AG09319 (cell line): ENCODE results near the gene CPZ.
"Not testable (repeated sequence)": the region's sequence is repeated elsewhere in the genome, so short reads cannot be mapped to it uniquely, and the experiment has no call there.

Source experiments
- DNase-seq: peaks from one replicate; pipeline ENCODE4 v3.0.0-alpha.2; 2010; ENCODE audit warnings: low read depth; ENCODE audit errors: extremely low read depth
- TF ChIP-seq, protein P1 (sequence below): IDR thresholded peaks from 2 replicates; pipeline ENCODE4 v1.5.1; 2011; ENCODE audit warnings: low read depth, mild to moderate bottlenecking, inconsistent platforms, low read length, moderate library complexity

Gene CPZ

DNA sequence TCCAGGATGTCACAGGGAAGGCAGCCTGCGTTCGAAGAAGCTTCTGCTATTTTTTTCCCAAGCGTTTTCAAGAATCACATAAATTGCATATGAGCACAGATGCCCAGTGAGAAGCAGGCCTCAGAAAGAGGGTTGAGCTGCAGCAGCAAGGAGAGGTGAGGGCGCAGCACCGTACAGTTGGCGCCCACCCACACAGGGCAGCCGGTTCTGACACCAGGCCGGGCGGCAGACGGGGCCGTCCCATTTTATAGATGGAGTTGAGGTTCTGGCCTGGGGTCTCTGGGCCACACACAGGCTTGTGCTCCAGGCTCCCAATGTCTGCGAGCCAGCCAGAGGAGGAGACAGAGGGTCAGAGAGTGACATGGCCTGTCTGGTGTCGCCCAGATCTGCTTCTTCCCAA is 22.8 kb downstream of the CPZ start:
- TF ChIP-seq, protein P1, sequence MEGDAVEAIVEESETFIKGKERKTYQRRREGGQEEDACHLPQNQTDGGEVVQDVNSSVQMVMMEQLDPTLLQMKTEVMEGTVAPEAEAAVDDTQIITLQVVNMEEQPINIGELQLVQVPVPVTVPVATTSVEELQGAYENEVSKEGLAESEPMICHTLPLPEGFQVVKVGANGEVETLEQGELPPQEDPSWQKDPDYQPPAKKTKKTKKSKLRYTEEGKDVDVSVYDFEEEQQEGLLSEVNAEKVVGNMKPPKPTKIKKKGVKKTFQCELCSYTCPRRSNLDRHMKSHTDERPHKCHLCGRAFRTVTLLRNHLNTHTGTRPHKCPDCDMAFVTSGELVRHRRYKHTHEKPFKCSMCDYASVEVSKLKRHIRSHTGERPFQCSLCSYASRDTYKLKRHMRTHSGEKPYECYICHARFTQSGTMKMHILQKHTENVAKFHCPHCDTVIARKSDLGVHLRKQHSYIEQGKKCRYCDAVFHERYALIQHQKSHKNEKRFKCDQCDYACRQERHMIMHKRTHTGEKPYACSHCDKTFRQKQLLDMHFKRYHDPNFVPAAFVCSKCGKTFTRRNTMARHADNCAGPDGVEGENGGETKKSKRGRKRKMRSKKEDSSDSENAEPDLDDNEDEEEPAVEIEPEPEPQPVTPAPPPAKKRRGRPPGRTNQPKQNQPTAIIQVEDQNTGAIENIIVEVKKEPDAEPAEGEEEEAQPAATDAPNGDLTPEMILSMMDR, result no peak
- no peak for DNase-seq

- no peak for DNase-seq
- TF ChIP-seq, protein P1, result no peak
Measured at GRCh38 chr4:8615921-8616787, 23.6 kb downstream of the CPZ start.

DNA sequence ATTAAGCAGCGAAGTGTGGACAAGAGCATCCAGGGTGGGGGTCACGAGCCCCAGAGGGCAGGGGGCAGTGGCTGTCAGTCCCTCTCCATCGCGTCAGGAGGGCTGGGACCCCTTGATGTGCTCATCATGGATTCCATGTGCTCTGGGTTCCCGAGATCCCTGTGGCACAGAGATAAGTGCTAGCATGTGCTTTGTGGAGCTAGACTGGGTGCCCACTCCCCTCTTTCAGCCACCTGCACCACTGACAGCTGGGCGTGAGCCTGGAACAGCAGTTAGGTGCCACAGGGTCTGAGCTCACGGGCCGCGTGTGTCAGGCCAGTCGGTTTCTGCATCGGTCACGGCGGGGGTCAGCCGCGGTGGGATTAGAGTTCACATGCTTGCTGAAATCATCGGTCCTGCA is 24.3 kb downstream of the CPZ start:
- TF ChIP-seq, protein P1, result no peak
- DNase-seq, result no peak

DNA sequence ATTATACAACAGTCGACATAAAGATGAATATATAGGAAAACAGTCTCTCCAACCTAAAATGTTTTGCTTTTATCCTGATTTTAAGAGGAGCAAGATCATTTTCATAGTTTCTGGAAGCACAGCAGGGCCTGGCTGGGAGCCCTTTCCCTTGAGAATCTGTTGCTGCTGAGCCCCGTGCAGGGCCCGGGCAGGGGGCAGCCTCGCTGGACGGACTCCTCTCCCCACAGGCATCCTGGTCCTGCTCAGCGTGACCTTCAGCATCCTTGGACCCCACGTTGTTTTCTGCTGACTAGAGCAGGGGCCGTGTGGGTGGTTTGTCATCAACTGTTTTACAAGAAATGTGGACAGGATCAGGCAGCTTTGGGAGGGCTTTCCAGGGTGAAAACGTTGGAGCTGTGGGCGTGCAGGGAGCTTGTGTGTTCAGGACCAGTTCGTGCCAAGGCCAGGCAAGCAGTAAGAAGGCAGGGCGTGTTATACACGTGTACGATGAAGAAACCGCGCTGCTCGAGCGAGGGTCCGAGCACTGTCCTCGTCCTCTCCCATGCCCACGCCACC is 25.0 kb downstream of the CPZ start:
- TF ChIP-seq, protein P1, result no peak

GRCh38 chr4:8618421-8618820 is 25.9 kb downstream of the CPZ start:
- DNase-seq, result no peak
- TF ChIP-seq, protein P1, result no peak

More for the DNA sequence above, 25.0 kb downstream of the CPZ start:
- no peak for DNase-seq

GRCh38 chr4:8618961-8619720 is 26.6 kb downstream of the CPZ start:
- no peak for DNase-seq
- TF ChIP-seq, protein P1, result no peak

- DNase-seq, result not testable (repeated sequence)
Measured at GRCh38 chr4:8621135-8621534, 28.6 kb downstream of the CPZ start.

DNA sequence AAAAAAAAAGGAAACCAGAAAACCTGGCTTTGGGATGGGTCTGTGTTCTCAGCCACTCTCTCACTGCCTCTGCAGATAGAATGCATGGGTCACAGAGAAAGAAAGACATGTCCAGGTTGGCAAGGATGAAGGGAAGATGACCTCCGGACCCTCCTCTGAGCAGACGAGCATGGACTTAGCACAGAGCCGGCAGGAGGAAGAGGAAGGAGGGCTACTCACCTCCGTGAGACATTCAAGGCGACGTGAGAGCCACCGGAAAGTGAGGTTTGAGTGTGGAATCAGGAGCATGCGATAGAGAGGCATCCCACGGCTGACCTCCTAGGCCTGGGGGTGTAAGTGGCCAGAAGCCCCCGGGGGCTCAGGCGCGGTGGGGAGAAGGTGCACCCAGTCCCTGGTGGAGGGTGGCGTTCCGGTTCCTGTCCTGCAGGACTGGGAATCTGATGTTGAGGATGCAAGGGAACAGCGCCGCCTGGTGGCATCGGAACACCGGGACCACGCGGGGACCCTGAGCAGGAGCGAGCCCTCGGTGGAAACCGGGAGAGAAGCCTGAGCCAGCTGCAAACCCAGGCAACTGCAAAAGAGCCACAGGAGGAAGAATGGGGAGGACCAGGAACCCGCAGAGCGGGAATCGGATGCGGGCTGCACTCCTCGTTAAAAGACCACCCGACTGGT is 32.2 kb downstream of the CPZ start:
- DNase-seq, result not testable (repeated sequence)

- DNase-seq, result not testable (repeated sequence)
Measured at GRCh38 chr4:8630240-8630905, 37.8 kb downstream of the CPZ start.

DNA sequence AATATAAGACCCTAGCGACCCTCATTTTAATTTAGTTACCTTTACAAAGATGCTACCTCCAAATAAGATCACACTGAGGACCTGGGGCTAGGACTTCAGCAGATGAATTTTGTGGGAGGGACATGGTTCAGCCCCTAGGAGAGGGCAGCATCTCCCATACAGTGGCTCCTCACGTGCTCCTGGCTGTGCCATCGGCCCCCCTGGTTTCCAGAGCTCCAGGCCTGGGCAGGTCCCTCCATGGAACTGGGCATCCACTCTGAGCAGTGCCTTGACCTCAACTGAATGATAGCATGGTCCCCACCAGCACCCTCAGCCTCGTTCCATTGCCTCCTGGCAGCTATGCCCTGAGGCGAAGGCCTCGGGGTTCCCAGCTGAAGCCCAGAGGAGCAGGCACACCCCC is 39.3 kb downstream of the CPZ start:
- not testable (repeated sequence) for DNase-seq

DNA sequence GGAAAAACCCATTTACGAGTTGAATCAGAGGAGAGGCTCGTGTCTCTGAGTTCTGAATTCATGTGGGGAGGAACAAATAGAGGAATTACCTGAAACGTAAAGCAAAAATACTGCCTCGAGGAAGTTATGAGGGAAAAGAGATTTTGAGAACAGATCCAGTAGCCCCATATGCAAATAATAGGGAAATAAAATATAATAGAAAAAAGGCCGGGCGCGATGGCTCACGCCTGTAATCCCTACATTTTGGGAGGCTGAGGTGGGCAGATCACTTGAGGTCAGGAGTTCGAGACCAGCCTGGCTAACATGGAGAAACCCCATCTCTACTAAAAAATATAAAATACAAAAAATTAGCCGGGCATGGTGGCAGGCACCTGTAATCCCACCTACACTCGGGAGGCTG is 42.2 kb downstream of the CPZ start:
- DNase-seq, result not testable (repeated sequence)
